ENCODE data around the gene PIMREG. TPM values are rescaled to one million over a fixed set of nuclear protein-coding genes. Genes with fewer than 3 reads are reported as not detected.
"Not testable (repeated sequence)": the region's sequence is repeated elsewhere in the genome, so short reads cannot be mapped to it uniquely, and the experiment has no call there.

The PIMREG gene
- total RNA-seq, 3 donors from 2014 or later = 0.95 to 13.0 (median 3.2) TPM

- H3K4me1 ChIP-seq (ENCODE audit: low read depth) = no peaks in the 10 kb centered on the region
- no peaks in the 10 kb centered on the region for H3K9me3 ChIP-seq
- no peaks in the 10 kb centered on the region for H3K36me3 ChIP-seq (ENCODE audit: low read depth)
- H3K4me3 ChIP-seq = no peak overlapping the region
- ATAC-seq = no peak
- DNase-seq = peak in 1 of 3 donors; percentile 32
- intact Hi-C loops (cut with DNase I, micrococcal nuclease) = no loop called here
- no peak for TF ChIP-seq CTCF (IDR thresholded peaks at IDR 0.05)
These were observed 34.2 kb downstream of the PIMREG start for GRCh38 chr17:6478486-6478885.

GRCh38 chr17:6479622-6480302, 35.5 kb downstream of the PIMREG start:
- TF ChIP-seq CTCF (IDR thresholded peaks at IDR 0.05) = no peak
- no peak for DNase-seq
- no peaks in the 10 kb centered on the region for H3K36me3 ChIP-seq (ENCODE audit: low read depth)
- ATAC-seq = no peak
- H3K4me1 ChIP-seq (ENCODE audit: low read depth) = no peaks in the 10 kb centered on the region
- intact Hi-C loops (cut with DNase I, micrococcal nuclease) = no loop called here
- H3K4me3 ChIP-seq = no peak overlapping the region
- H3K9me3 ChIP-seq = no peaks in the 10 kb centered on the region

- H3K4me3 ChIP-seq = no peak overlapping the region
- no peaks in the 10 kb centered on the region for H3K9me3 ChIP-seq
- peak in 1 of 3 donors; percentile 35 for DNase-seq
- no peaks in the 10 kb centered on the region for H3K36me3 ChIP-seq (ENCODE audit: low read depth)
- intact Hi-C loops (cut with DNase I, micrococcal nuclease) = no loop called here
- ATAC-seq = no peak
- H3K4me1 ChIP-seq (ENCODE audit: low read depth) = no peaks in the 10 kb centered on the region
- no peak for TF ChIP-seq CTCF (IDR thresholded peaks at IDR 0.05)
These were observed 36.0 kb downstream of the PIMREG start for GRCh38 chr17:6480303-6480675.

GRCh38 chr17:6482105-6482455, 37.8 kb downstream of the PIMREG start:
- no peak for ATAC-seq
- no peaks in the 10 kb centered on the region for H3K9me3 ChIP-seq
- no peak overlapping the region for H3K4me3 ChIP-seq
- no peaks in the 10 kb centered on the region for H3K4me1 ChIP-seq (ENCODE audit: low read depth)
- TF ChIP-seq CTCF (IDR thresholded peaks at IDR 0.05) = no peak
- intact Hi-C loops (cut with DNase I, micrococcal nuclease) = no loop called here
- no peaks in the 10 kb centered on the region for H3K36me3 ChIP-seq (ENCODE audit: low read depth)
- peak in 1 of 3 donors; percentile 5 for DNase-seq

- ATAC-seq; H3K9me3 ChIP-seq; H3K36me3 ChIP-seq (ENCODE audit: low read depth); intact Hi-C loops (cut with DNase I, micrococcal nuclease); H3K4me3 ChIP-seq; H3K4me1 ChIP-seq (ENCODE audit: low read depth): not testable (repeated sequence)
- peak in 1 of 3 donors; percentile 3 for DNase-seq
These were observed 38.5 kb downstream of the PIMREG start for GRCh38 chr17:6482796-6483195.

GRCh38 chr17:6483507-6483906, 39.3 kb downstream of the PIMREG start:
- Histone ChIP-seq H3K4me1 (ENCODE audit: low read depth) (no peaks in the 10 kb centered on the region), H3K36me3 (ENCODE audit: low read depth) (no peaks in the 10 kb centered on the region), H3K4me3 (no peak overlapping the region), H3K9me3 (no peaks in the 10 kb centered on the region)
- ATAC-seq (no peak), DNase-seq (peak in 1 of 3 donors; percentile 25)
- no peak for TF ChIP-seq CTCF (IDR thresholded peaks at IDR 0.05)
- intact Hi-C loops (cut with DNase I, micrococcal nuclease) = no loop called here
